ENCODE results near the gene SHISA6. TPM values are rescaled to one million over a fixed set of nuclear protein-coding genes. Genes with fewer than 3 reads are reported as not detected.

Gene SHISA6
- polyA plus RNA-seq, 1 experiment = not detected

- POLR2A ChIA-PET = no interaction called here
- no peak for TF ChIP-seq CTCF (IDR thresholded peaks at IDR 0.05; ENCODE audit: insufficient read depth, low read depth, low read length)
- Histone ChIP-seq H3K4me3 (ENCODE audit: low read depth, low read length) (no peak overlapping the region), H3K36me3 (ENCODE audit: control insufficient read depth, insufficient read depth, low read length) (no peaks in the 10 kb centered on the region), H3K27me3 (ENCODE audit: control insufficient read depth, insufficient read depth, low read length) (no peaks in the 10 kb centered on the region)
- DNase-seq (ENCODE audit: low read depth) = no peak
- CTCF ChIA-PET = no interaction called here
These were observed 142.1 kb downstream of the SHISA6 start for GRCh38 chr17:11383157-11383556.

- no peak for DNase-seq (ENCODE audit: low read depth)
- H3K4me3 ChIP-seq (ENCODE audit: low read depth, low read length) = no peak overlapping the region
- no peak for TF ChIP-seq CTCF (IDR thresholded peaks at IDR 0.05; ENCODE audit: insufficient read depth, low read depth, low read length)
- ChIA-PET CTCF (no interaction called here), POLR2A (no interaction called here)
- H3K36me3 ChIP-seq (ENCODE audit: control insufficient read depth, insufficient read depth, low read length) = no peaks in the 10 kb centered on the region
- H3K27me3 ChIP-seq (ENCODE audit: control insufficient read depth, insufficient read depth, low read length) = no peaks in the 10 kb centered on the region
These were observed 143.1 kb downstream of the SHISA6 start for GRCh38 chr17:11384131-11384530.

GRCh38 chr17:11387610-11388009, 146.6 kb downstream of the SHISA6 start:
- no peak overlapping the region for H3K4me3 ChIP-seq (ENCODE audit: low read depth, low read length)
- DNase-seq (ENCODE audit: low read depth) = no peak
- H3K36me3 ChIP-seq (ENCODE audit: control insufficient read depth, insufficient read depth, low read length) = no peaks in the 10 kb centered on the region
- POLR2A ChIA-PET = no interaction called here
- CTCF ChIA-PET = interaction anchor here (1.4 kb wide), 1 partner anchor 18 kb away, joined by 3 read pairs; no protein-coding TSS in a partner anchor
- TF ChIP-seq CTCF (IDR thresholded peaks at IDR 0.05; ENCODE audit: insufficient read depth, low read depth, low read length) = no peak
- H3K27me3 ChIP-seq (ENCODE audit: control insufficient read depth, insufficient read depth, low read length) = no peaks in the 10 kb centered on the region

- Histone ChIP-seq H3K27me3 (ENCODE audit: control insufficient read depth, insufficient read depth, low read length) (no peaks in the 10 kb centered on the region), H3K36me3 (ENCODE audit: control insufficient read depth, insufficient read depth, low read length) (no peaks in the 10 kb centered on the region), H3K4me3 (ENCODE audit: low read depth, low read length) (no peak overlapping the region)
- POLR2A ChIA-PET = no interaction called here
- CTCF ChIA-PET = interaction anchor here (1.4 kb wide), 1 partner anchor 17 kb away, joined by 3 read pairs; no protein-coding TSS in a partner anchor
- no peak for TF ChIP-seq CTCF (IDR thresholded peaks at IDR 0.05; ENCODE audit: insufficient read depth, low read depth, low read length)
- no peak for DNase-seq (ENCODE audit: low read depth)
These were observed 147.0 kb downstream of the SHISA6 start for GRCh38 chr17:11388054-11388453.

- H3K36me3 ChIP-seq (ENCODE audit: control insufficient read depth, insufficient read depth, low read length) = no peaks in the 10 kb centered on the region
- no peaks in the 10 kb centered on the region for H3K27me3 ChIP-seq (ENCODE audit: control insufficient read depth, insufficient read depth, low read length)
- DNase-seq (ENCODE audit: low read depth) = no peak
- no peak for TF ChIP-seq CTCF (IDR thresholded peaks at IDR 0.05; ENCODE audit: insufficient read depth, low read depth, low read length)
- no peak overlapping the region for H3K4me3 ChIP-seq (ENCODE audit: low read depth, low read length)
- CTCF ChIA-PET = no interaction called here
- POLR2A ChIA-PET = no interaction called here
These were observed 148.6 kb downstream of the SHISA6 start for GRCh38 chr17:11389583-11389982.
